ENCODE results near the gene CTNS. TPM values are rescaled to one million over a fixed set of nuclear protein-coding genes. Genes with fewer than 3 reads are reported as not detected.

The CTNS gene
- total RNA-seq, 2 experiments from 2014 or later: 6.4 to 9.3 TPM

- TF ChIP-seq CTCF (IDR thresholded peaks at IDR 0.05): no peak
- CTCF ChIA-PET: interaction anchor here (0.9 to 1.4 kb wide), 3 partner anchors 9 to 46 kb away, joined by 3 to 6 read pairs (median 5); no protein-coding TSS in a partner anchor
- H3K9me3 Mint-ChIP-seq: no peaks in the 10 kb centered on the region
- H3K4me3 Mint-ChIP-seq: no peak overlapping the region
- peaks cover 16% of the 10 kb centered on the region for H3K4me1 Mint-ChIP-seq (ENCODE audit: low read depth)
- POLR2A ChIA-PET: interaction anchor here (1.3 to 1.7 kb wide), 2 partner anchors 24 to 31 kb away, joined by 6 to 7 read pairs; no protein-coding TSS in a partner anchor
- intact Hi-C loops (cut with micrococcal nuclease): no loop called here
- DNase-seq (no peak), ATAC-seq (no peak)
- H3K27me3 Mint-ChIP-seq: no peaks in the 10 kb centered on the region
- H3K27ac Mint-ChIP-seq: no peak overlapping the region
- peaks cover 11% of the 10 kb centered on the region for H3K36me3 Mint-ChIP-seq (ENCODE audit: low read depth)
Measured at GRCh38 chr17:3691617-3692067, 55.1 kb downstream of the CTNS start.

- H3K27me3 Mint-ChIP-seq: no peaks in the 10 kb centered on the region
- DNase-seq: no peak
- ChIA-PET CTCF (interaction anchor here (0.9 to 1.4 kb wide), 3 partner anchors 10 to 45 kb away, joined by 3 to 5 read pairs (median 3); no protein-coding TSS in a partner anchor), POLR2A (interaction anchor here (1.3 kb wide), 1 partner anchor 23 kb away, joined by 7 read pairs; no protein-coding TSS in a partner anchor)
- no peak for ATAC-seq
- no peak for TF ChIP-seq CTCF (IDR thresholded peaks at IDR 0.05)
- intact Hi-C loops (cut with micrococcal nuclease): no loop called here
- peaks cover 11% of the 10 kb centered on the region for H3K36me3 Mint-ChIP-seq (ENCODE audit: low read depth)
- H3K4me3 Mint-ChIP-seq: no peak overlapping the region
- peaks cover 18% of the 10 kb centered on the region for H3K4me1 Mint-ChIP-seq (ENCODE audit: low read depth)
- H3K27ac Mint-ChIP-seq: no peak overlapping the region
- H3K9me3 Mint-ChIP-seq: no peaks in the 10 kb centered on the region
Measured at GRCh38 chr17:3692346-3692745, 55.8 kb downstream of the CTNS start.

- H3K36me3 Mint-ChIP-seq (ENCODE audit: low read depth): peaks cover 11% of the 10 kb centered on the region
- TF ChIP-seq CTCF (IDR thresholded peaks at IDR 0.05): no peak
- no peak for DNase-seq
- peaks cover 18% of the 10 kb centered on the region for H3K4me1 Mint-ChIP-seq (ENCODE audit: low read depth)
- CTCF ChIA-PET: interaction anchor here (1.0 to 3.8 kb wide), 2 partner anchors 10 to 45 kb away, joined by 3 to 22 read pairs; no protein-coding TSS in a partner anchor
- no peak for ATAC-seq
- no peak overlapping the region for H3K27ac Mint-ChIP-seq
- H3K4me3 Mint-ChIP-seq: no peak overlapping the region
- intact Hi-C loops (cut with micrococcal nuclease): no loop called here
- no peaks in the 10 kb centered on the region for H3K27me3 Mint-ChIP-seq
- POLR2A ChIA-PET: interaction anchor here (7.6 kb wide), 1 partner anchor 17 kb away, joined by 75 read pairs; no protein-coding TSS in a partner anchor
- H3K9me3 Mint-ChIP-seq: peaks cover 5% of the 10 kb centered on the region
Measured at GRCh38 chr17:3693141-3693540, 56.6 kb downstream of the CTNS start.

GRCh38 chr17:3693829-3694231, 57.3 kb downstream of the CTNS start:
- intact Hi-C loops (cut with micrococcal nuclease): no loop called here
- H3K36me3 Mint-ChIP-seq (ENCODE audit: low read depth): peaks cover 11% of the 10 kb centered on the region
- H3K4me3 Mint-ChIP-seq: peak overlapping the region; percentile 87
- peak overlapping the region; percentile 70 for H3K27ac Mint-ChIP-seq
- peaks cover 18% of the 10 kb centered on the region for H3K4me1 Mint-ChIP-seq (ENCODE audit: low read depth)
- ATAC-seq (peak; percentile 57), DNase-seq (peak; percentile 88)
- CTCF ChIA-PET: interaction anchor here (0.8 to 3.8 kb wide), 5 partner anchors 10 to 44 kb away, joined by 3 to 22 read pairs (median 3); no protein-coding TSS in a partner anchor
- POLR2A ChIA-PET: interaction anchor here (0.6 to 7.6 kb wide), 3 partner anchors 16 to 35 kb away, joined by 3 to 75 read pairs (median 3); no protein-coding TSS in a partner anchor
- H3K9me3 Mint-ChIP-seq: peaks cover 5% of the 10 kb centered on the region
- H3K27me3 Mint-ChIP-seq: no peaks in the 10 kb centered on the region
- no peak for TF ChIP-seq CTCF (IDR thresholded peaks at IDR 0.05)

- H3K36me3 Mint-ChIP-seq (ENCODE audit: low read depth): peaks cover 6% of the 10 kb centered on the region
- H3K4me3 Mint-ChIP-seq: peak overlapping the region; percentile 87
- no peaks in the 10 kb centered on the region for H3K27me3 Mint-ChIP-seq
- no peak for TF ChIP-seq CTCF (IDR thresholded peaks at IDR 0.05)
- H3K4me1 Mint-ChIP-seq (ENCODE audit: low read depth): peaks cover 18% of the 10 kb centered on the region
- ATAC-seq: peak; percentile 6
- CTCF ChIA-PET: interaction anchor here (0.9 to 3.8 kb wide), 6 partner anchors 13 to 133 kb away, joined by 4 to 22 read pairs (median 6); partner anchors contain the start of gene HASPIN
- POLR2A ChIA-PET: interaction anchor here (0.7 to 7.6 kb wide), 8 partner anchors 15 to 671 kb away, joined by 3 to 75 read pairs (median 3); partner anchors contain the start of genes EMC6 and TAX1BP3
- intact Hi-C loops (cut with micrococcal nuclease): no loop called here
- peak overlapping the region; percentile 80 for H3K27ac Mint-ChIP-seq
- DNase-seq: peak; percentile 18
- H3K9me3 Mint-ChIP-seq: peaks cover 5% of the 10 kb centered on the region
Measured at GRCh38 chr17:3695129-3695722, 58.7 kb downstream of the CTNS start.

Data from activated CD8-positive, alpha-beta T cell treated with anti-CD3 and anti-CD28 coated beads for 36 hours (primary cell).